Skeletal muscle satellite cell (primary cell): ENCODE data around the gene SPON1.
"Not testable (repeated sequence)": the region's sequence is repeated elsewhere in the genome, so short reads cannot be mapped to it uniquely, and the experiment has no call there.

ENCODE experiments used
- H3K27me3 ChIP-seq: 2 replicates; pipeline ENCODE4 v1.7.0; 2013; ENCODE audit warnings: low read length; ENCODE audit not compliant: control insufficient read depth, insufficient read depth
- H3K36me3 ChIP-seq: 2 replicates; pipeline ENCODE4 v1.7.0; 2013; ENCODE audit warnings: mild to moderate bottlenecking, control low read depth, low read length; ENCODE audit not compliant: insufficient read depth
- H3K4me1 ChIP-seq: 2 replicates; pipeline ENCODE4 v1.7.0; 2013; ENCODE audit warnings: low read length; ENCODE audit not compliant: control insufficient read depth, insufficient read depth
- H3K4me2 ChIP-seq: 2 replicates; pipeline ENCODE4 v1.7.0; 2013; ENCODE audit warnings: mild to moderate bottlenecking, low read length
- H3K4me3 ChIP-seq: 2 replicates; pipeline ENCODE4 v1.7.0; 2013; ENCODE audit warnings: low read length
- H3K9ac ChIP-seq: 2 replicates; pipeline ENCODE4 v1.7.0; 2013; ENCODE audit warnings: mild to moderate bottlenecking, low read depth, low read length, moderate library complexity
- H3K9me3 ChIP-seq: replicated peaks from 2 replicates; pipeline ENCODE4 v1.7.0; 2013; ENCODE audit warnings: mild to moderate bottlenecking, control low read depth, low read length

Gene SPON1

DNA sequence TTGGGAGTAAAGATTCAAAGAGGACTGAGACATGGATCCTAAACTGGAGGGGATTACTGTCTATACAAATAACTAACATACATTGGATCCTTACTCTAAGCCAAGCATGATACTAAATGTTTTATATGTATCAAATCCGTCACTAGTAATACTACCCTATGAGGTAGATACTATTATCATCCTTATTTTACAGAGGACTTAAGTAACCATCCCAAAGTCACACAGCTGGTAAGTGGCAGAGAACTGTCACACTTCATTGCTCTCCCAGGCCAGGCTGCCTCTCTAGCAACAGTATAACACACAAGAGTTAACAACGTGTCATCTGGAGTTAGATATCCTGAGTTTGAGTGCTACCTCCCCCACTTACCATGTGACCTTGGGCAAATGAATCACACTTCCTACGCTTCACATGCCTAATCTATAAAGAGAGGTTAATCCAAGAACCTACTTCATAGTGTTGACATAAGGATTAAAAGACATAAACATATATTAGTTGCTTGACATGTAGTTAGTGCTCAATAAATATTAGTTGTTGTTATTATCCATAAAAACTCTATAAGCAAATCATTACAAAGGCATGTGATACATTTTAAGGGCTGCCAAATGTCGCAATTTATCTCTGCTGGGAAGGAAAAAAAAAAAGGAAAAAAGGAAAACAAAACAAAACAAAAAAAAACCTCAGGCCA is 33.8 kb upstream of the SPON1 start:
- no peaks in the 10 kb centered on the region for H3K9me3 ChIP-seq
- H3K9ac ChIP-seq: no peak overlapping the region
- peaks cover 7% of the 10 kb centered on the region for H3K27me3 ChIP-seq
- H3K4me3 ChIP-seq: no peak overlapping the region
- H3K36me3 ChIP-seq: no peaks in the 10 kb centered on the region
- H3K4me1 ChIP-seq: peaks cover 2% of the 10 kb centered on the region
- H3K4me2 ChIP-seq: no peak overlapping the region

DNA sequence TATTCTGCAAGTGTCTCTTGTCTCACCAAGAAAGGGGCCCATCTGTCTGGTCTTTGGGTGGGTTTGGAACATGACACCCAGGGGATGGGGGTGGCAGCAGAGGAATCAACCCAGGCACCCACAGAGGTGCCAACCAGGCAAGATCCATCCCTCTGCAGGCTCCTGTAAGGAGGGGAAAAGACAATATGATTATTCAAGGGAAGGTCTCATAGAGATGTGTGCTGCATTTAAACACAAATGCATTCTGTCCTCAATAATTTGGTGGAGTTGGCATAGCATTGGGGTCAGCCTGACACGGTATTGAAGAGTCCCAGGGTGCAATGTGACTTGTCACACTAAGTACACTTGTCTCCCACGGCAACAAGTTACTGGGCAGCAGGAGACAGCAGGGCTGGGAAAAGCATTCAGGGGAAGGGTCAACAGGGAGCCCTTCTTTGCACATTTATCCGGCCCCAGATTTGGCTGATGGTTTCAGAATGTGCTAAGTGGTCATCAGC is 33.1 kb upstream of the SPON1 start:
- Histone ChIP-seq H3K36me3 (no peaks in the 10 kb centered on the region), H3K9ac (no peak overlapping the region), H3K4me3 (no peak overlapping the region), H3K4me1 (peaks cover 2% of the 10 kb centered on the region), H3K9me3 (no peaks in the 10 kb centered on the region), H3K4me2 (no peak overlapping the region), H3K27me3 (peaks cover 7% of the 10 kb centered on the region)

DNA sequence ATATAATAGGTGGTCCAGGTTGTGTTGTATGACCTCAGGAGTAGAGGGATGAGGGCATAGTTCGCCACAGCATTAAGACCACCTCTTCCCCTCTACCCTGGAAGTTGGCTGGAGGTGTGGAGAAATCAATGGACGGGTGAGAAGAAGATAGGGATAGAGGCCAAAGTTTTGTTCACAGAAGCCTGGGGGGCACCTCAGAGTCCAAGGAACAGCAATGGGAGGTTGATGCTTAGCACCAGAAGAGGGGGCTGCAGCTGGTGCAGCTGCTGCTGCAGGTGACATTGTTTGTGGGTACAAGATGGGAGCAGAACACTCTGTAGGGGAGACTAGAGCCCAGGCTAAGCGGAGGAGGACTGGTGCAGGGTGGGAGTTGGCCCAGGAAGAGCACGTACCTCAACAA is 31.2 kb upstream of the SPON1 start:
- H3K4me3 ChIP-seq: no peak overlapping the region
- H3K9ac ChIP-seq: no peak overlapping the region
- H3K27me3 ChIP-seq: peaks cover 7% of the 10 kb centered on the region
- peaks cover 2% of the 10 kb centered on the region for H3K4me1 ChIP-seq
- H3K4me2 ChIP-seq: no peak overlapping the region
- no peaks in the 10 kb centered on the region for H3K36me3 ChIP-seq
- no peaks in the 10 kb centered on the region for H3K9me3 ChIP-seq

DNA sequence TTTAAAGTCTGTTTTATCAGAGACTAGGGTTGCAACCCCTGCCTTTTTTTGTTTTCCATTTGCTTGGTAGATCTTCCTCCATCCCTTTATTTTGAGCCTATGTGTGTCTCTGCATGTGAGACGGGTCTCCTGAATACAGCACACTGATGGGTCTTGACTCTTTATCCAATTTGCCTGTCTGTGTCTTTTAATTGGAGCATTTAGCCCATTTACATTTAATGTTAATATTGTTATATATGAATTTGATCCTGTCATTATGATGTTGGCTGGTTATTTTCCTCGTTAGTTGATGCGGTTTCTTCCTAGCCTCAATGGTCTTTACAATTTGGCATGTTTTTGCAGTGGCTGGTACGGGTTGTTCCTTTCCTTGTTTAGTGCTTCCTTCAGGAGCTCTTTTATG is 25.4 kb upstream of the SPON1 start:
- not testable (repeated sequence) for H3K4me1 ChIP-seq, H3K36me3 ChIP-seq, H3K27me3 ChIP-seq, H3K9ac ChIP-seq, H3K9me3 ChIP-seq, H3K4me3 ChIP-seq, H3K4me2 ChIP-seq

DNA sequence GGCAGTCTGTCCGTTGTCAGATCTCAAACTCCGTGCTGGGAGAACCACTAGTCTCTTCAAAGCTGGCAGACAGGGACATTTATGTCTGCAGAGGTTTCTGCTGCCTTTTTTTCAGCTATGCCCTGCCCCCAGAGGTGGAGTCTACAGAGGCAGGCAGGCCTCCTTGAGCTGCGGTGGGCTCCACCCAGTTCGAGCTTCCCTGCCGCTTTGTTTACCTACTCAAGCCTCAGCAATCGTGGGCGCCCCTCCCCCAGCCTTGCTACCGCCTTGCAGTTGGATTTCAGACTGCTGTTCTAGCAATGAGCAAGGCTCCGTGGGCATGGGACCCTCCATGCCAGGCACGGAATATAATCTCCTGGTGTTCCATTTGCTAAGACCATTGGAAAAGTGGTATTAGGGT is 23.7 kb upstream of the SPON1 start:
- H3K4me1 ChIP-seq, H3K4me3 ChIP-seq, H3K9ac ChIP-seq, H3K36me3 ChIP-seq, H3K4me2 ChIP-seq, H3K9me3 ChIP-seq, H3K27me3 ChIP-seq: not testable (repeated sequence)

DNA sequence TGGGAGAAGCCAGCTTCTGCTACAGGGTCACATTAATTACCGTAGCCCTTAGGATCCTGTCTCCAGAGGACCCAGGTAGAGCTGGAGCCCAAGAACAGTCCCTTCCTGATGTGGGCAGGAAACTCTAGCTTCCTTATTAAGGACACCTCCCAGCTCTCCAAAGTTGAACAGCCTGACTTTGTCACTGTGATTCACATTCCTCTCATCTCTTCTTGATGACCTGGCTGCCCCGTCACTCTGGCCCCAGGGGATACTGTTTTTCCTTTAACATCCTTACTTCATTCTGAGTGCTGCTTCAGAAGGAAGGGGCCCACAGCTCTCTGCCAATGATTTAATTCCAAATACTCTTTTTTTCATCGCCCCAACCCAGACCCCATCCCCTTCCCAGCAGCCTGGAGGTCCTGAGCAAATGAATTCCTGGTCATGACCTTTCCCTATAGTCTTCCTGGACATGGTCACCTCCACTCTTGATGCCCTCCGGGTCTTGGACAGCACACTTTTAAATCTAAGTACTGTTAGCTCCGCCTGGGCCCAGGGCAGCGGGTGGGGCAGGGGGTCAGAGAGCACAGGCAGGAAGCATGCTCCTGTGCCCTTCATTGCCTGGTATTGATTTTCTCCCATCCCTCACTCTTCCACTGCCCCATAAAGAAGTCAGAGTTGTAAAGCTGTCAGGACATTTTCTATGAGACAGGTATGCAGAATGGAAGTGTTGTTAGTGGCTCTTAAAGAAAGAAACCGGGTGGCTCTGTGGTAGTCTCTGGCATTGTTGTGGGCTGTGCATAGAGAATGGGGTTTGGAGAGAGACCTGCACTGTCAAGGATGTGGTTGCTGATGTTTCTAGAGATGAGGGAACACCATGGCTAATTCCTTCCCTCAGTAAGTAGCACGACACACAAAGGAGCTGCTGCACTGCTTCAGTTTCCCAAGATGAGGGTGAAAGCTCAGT is 22.3 kb upstream of the SPON1 start:
- Histone ChIP-seq H3K27me3 (no peaks in the 10 kb centered on the region), H3K9ac (no peak overlapping the region), H3K4me1 (peaks cover 9% of the 10 kb centered on the region), H3K36me3 (no peaks in the 10 kb centered on the region), H3K9me3 (no peaks in the 10 kb centered on the region), H3K4me2 (no peak overlapping the region), H3K4me3 (no peak overlapping the region)

DNA sequence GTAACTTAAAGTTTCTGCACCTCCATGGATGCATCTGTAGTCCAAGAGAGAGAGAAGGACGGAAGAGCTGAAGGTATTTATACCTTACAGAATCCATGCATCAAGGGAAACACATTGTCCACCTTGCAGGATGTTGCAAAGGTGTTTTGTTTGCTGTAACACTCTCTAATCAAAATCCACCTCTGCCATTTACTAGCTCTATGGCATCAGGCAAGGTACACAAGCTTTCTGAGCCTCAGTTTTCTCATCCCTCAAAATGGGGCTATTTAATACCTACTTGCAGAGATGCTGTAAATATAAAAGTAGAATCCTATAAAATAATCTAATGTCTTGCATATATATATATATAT is 21.6 kb upstream of the SPON1 start:
- no peaks in the 10 kb centered on the region for H3K27me3 ChIP-seq
- no peak overlapping the region for H3K4me3 ChIP-seq
- H3K9ac ChIP-seq: no peak overlapping the region
- H3K36me3 ChIP-seq: no peaks in the 10 kb centered on the region
- H3K4me2 ChIP-seq: no peak overlapping the region
- no peaks in the 10 kb centered on the region for H3K9me3 ChIP-seq
- peaks cover 9% of the 10 kb centered on the region for H3K4me1 ChIP-seq

DNA sequence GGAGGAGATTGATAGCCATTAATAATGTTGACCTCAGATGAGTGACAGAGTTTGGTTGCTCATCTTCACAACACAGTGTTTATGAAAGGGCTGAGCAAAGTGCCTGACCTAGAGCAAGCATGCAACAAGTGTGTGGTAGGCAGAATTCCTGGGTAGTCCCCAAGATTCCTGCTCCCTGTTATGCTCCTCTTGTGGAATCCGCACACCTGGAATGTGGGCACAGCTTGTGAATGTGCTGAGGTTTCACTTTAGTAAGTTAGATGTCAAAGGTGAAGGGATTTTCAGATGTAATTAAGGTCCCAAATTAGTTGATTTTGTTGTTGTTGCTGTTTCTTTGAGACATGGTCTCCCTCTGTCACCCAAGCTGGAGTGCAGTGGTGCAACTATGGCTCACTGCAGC is 20.7 kb upstream of the SPON1 start:
- no peak overlapping the region for H3K4me2 ChIP-seq
- H3K36me3 ChIP-seq: no peaks in the 10 kb centered on the region
- H3K4me1 ChIP-seq: peaks cover 9% of the 10 kb centered on the region
- no peak overlapping the region for H3K4me3 ChIP-seq
- no peaks in the 10 kb centered on the region for H3K9me3 ChIP-seq
- no peaks in the 10 kb centered on the region for H3K27me3 ChIP-seq
- no peak overlapping the region for H3K9ac ChIP-seq

DNA sequence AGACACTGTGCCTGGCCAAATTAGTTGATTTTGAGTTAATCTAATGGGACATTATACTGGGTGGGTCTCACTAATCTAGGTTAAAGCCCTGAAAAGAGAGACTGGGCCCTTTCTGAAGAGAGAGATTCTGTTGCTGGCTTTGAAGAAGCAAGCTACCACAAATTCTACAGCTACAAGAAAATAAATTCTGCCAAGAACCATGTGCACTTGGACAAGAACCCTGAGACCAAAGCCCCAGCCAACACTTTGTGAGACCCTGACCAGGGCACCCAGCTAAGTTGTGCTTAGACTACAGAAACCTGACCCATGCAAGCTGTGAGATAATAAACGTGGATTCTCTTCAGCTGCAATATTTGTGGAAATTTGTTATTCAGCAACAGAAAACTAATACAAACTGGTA is 20.1 kb upstream of the SPON1 start:
- Histone ChIP-seq H3K9me3 (no peaks in the 10 kb centered on the region), H3K9ac (no peak overlapping the region), H3K4me1 (peaks cover 9% of the 10 kb centered on the region), H3K27me3 (peaks cover 3% of the 10 kb centered on the region), H3K4me2 (no peak overlapping the region), H3K4me3 (no peak overlapping the region), H3K36me3 (no peaks in the 10 kb centered on the region)

DNA sequence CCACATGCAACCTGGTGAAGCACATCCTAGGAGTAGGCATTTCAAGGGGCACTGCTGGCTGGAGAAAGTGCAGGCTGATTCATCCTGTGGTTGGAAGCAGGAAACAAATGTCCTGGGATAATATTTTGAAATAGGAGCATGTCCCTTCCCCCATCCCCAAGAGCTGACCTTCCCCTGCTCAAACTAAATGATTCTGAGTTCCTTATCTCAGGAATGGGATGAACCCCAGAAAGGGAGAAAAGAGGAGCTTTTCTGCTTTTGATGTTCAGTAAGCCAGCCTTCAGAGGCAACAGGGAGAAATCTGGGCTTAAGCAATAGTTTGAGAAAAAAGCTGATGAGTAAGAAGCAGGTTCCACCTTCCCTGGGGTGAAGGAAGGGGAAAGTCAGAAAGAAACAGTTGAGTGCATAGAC is 19.5 kb upstream of the SPON1 start:
- Histone ChIP-seq H3K9ac (no peak overlapping the region), H3K4me3 (no peak overlapping the region), H3K4me1 (peaks cover 9% of the 10 kb centered on the region), H3K36me3 (no peaks in the 10 kb centered on the region), H3K27me3 (peaks cover 8% of the 10 kb centered on the region), H3K9me3 (no peaks in the 10 kb centered on the region), H3K4me2 (no peak overlapping the region)

DNA sequence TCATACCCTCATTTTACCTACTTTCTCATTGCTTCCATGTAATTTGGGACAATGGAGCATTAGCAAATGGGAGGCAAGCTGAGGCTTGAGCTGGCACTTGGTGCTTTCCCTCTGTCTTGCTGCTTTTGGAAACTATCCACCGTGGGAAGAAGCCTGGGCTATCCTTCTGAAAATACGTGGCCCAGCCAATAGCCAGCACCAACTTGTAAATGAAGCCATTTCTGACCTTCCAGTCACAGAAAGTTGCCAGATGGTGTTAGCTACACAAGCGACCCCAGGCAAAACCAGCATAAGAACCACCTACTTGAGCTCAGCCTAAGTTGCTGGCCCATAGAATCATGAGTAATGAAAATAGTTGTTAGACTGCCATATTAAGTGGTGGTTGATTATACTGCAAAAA is 18.5 kb upstream of the SPON1 start:
- Histone ChIP-seq H3K27me3 (peaks cover 12% of the 10 kb centered on the region), H3K4me2 (no peak overlapping the region), H3K4me3 (no peak overlapping the region), H3K9me3 (no peaks in the 10 kb centered on the region), H3K36me3 (no peaks in the 10 kb centered on the region), H3K9ac (no peak overlapping the region), H3K4me1 (peaks cover 9% of the 10 kb centered on the region)
